Stimulated activated CD8-positive, alpha-beta memory T cell treated with anti-CD3 and anti-CD28 coated beads, Interleukin-4, amount 100 ng/mL, for 1 hour (primary cell): ENCODE results near the gene BICRA.
"Not testable (repeated sequence)": the region's sequence is repeated elsewhere in the genome, so short reads cannot be mapped to it uniquely, and the experiment has no call there.

Experiments used
- DNase-seq, 2 donors: peaks; one replicate each; pipeline ENCODE4 v3.0.0-alpha.2; 2020; ENCODE audit warnings: low read depth in 2 of 2, low spot score in 1 of 2

The BICRA gene

GRCh38 chr19:47630594-47630993, 21.7 kb downstream of the BICRA start:
- no peak for DNase-seq

- DNase-seq: no peak
Observed at GRCh38 chr19:47631681-47632446, 22.9 kb downstream of the BICRA start.

GRCh38 chr19:47633517-47633916, 24.6 kb downstream of the BICRA start:
- no peak for DNase-seq

- DNase-seq: no peak
Observed at GRCh38 chr19:47633996-47634395, 25.1 kb downstream of the BICRA start.

- DNase-seq: not testable (repeated sequence)
Observed at GRCh38 chr19:47635152-47635754, 26.3 kb downstream of the BICRA start.

GRCh38 chr19:47637550-47637949, 28.6 kb downstream of the BICRA start:
- DNase-seq: no peak

- DNase-seq: no peak
Observed at GRCh38 chr19:47641891-47642485, 33.1 kb downstream of the BICRA start.

GRCh38 chr19:47643281-47643680, 34.3 kb downstream of the BICRA start:
- DNase-seq: no peak

GRCh38 chr19:47644199-47644598, 35.3 kb downstream of the BICRA start:
- no peak for DNase-seq

GRCh38 chr19:47644743-47645482, 36.0 kb downstream of the BICRA start:
- no peak for DNase-seq

GRCh38 chr19:47646924-47647323, 38.0 kb downstream of the BICRA start:
- DNase-seq: no peak

- no peak for DNase-seq
Observed at GRCh38 chr19:47649588-47649987, 40.7 kb downstream of the BICRA start.

GRCh38 chr19:47650700-47651099, 41.8 kb downstream of the BICRA start:
- no peak for DNase-seq

GRCh38 chr19:47651132-47651531, 42.2 kb downstream of the BICRA start:
- no peak for DNase-seq

- DNase-seq: no peak
Observed at GRCh38 chr19:47651691-47652090, 42.8 kb downstream of the BICRA start.

- no peak for DNase-seq
Observed at GRCh38 chr19:47652285-47652684, 43.4 kb downstream of the BICRA start.

GRCh38 chr19:47653856-47654255, 44.9 kb downstream of the BICRA start:
- DNase-seq: no peak

- no peak for DNase-seq
Observed at GRCh38 chr19:47657719-47658118, 48.8 kb downstream of the BICRA start.

- DNase-seq: no peak
Observed at GRCh38 chr19:47658431-47659348, 49.8 kb downstream of the BICRA start.

- no peak for DNase-seq
Observed at GRCh38 chr19:47660435-47660832, 51.5 kb downstream of the BICRA start.

GRCh38 chr19:47661161-47661560, 52.2 kb downstream of the BICRA start:
- no peak for DNase-seq
